ENCODE measurements around the gene RPRD1B. TPM values are rescaled to one million over a fixed set of nuclear protein-coding genes. Genes with fewer than 3 reads are reported as not detected.
A peak's percentile ranks its signal among the peaks of the same experiment; 100 is the strongest.
"Not testable (repeated sequence)": the region's sequence is repeated elsewhere in the genome, so short reads cannot be mapped to it uniquely, and the experiment has no call there.

The RPRD1B gene
- polyA plus RNA-seq, 1 of the 3 experiments (the other 2 are of a cell fraction) = 11.8 TPM

GRCh38 chr20:38102206-38102605 lies 68.7 kb downstream of the RPRD1B start:
- H3K27ac ChIP-seq (ENCODE audit: low read depth in 2 of 2, low read length in 1 of 2); H3K79me2 ChIP-seq (ENCODE audit: insufficient read depth); POLR2A ChIA-PET; H3K36me3 ChIP-seq (replicated peaks in 1 of 2; ENCODE audit: control insufficient read depth in 1 of 2, insufficient read depth in 2 of 2, low read length in 1 of 2); H3K9me3 ChIP-seq; DNase-seq; H3K9ac ChIP-seq; H2AFZ ChIP-seq (ENCODE audit: low read depth); H3K4me1 ChIP-seq (ENCODE audit: control insufficient read depth in 1 of 2, insufficient read depth in 2 of 2, low read depth in 1 of 2, low read length in 1 of 2); H3K4me2 ChIP-seq; H3K4me3 ChIP-seq (ENCODE audit: low read depth in 2 of 2, low read length in 1 of 2); H3K27me3 ChIP-seq (ENCODE audit: insufficient read depth); H4K20me1 ChIP-seq (ENCODE audit: insufficient read depth); H3K9me2 ChIP-seq: not testable (repeated sequence)
- TF ChIP-seq FOSL2 (IDR thresholded peaks at IDR 0.05; ENCODE audit: borderline replicate concordance, low read depth) (0 out of 2 replicates have a peak, but pooled peaks have one; percentile 9), TCF12 (IDR thresholded peaks at IDR 0.05) (0 out of 2 replicates have a peak, but pooled peaks have one; percentile 6)
- peaks cover 14% of the 10 kb centered on the region for H3F3A ChIP-seq (replicated peaks; ENCODE audit: insufficient read depth)
- WGBS (ENCODE audit: low lambda C conversion rate) = 58% methylated on average over 5 of the region's 5 CpGs
- CTCF ChIA-PET = interaction anchor here (1.0 kb wide), 1 partner anchor 12 kb away, joined by 3 read pairs; no protein-coding TSS in a partner anchor

GRCh38 chr20:38104285-38104684 lies 70.7 kb downstream of the RPRD1B start:
- CTCF ChIA-PET = interaction anchor here (1.8 kb wide), 1 partner anchor 31 kb away, joined by 4 read pairs; no protein-coding TSS in a partner anchor
- Histone ChIP-seq H3K9me3 (peaks cover 6% of the 10 kb centered on the region; the same call in 1 of the 2 replicates), H3K4me2 (no peak overlapping the region), H3K27ac (ENCODE audit: low read depth in 2 of 2, low read length in 1 of 2) (no peak overlapping the region), H2AFZ (ENCODE audit: low read depth) (no peak overlapping the region), H4K20me1 (ENCODE audit: insufficient read depth) (no peaks in the 10 kb centered on the region; the same call in 1 of the 2 replicates), H3K36me3 (replicated peaks in 1 of 2; ENCODE audit: control insufficient read depth in 1 of 2, insufficient read depth in 2 of 2, low read length in 1 of 2) (no peaks in the 10 kb centered on the region), H3K9ac (no peak overlapping the region), H3K4me1 (ENCODE audit: control insufficient read depth in 1 of 2, insufficient read depth in 2 of 2, low read depth in 1 of 2, low read length in 1 of 2) (peaks cover 9 to 18% of the 10 kb centered on the region in 2 experiments), H3F3A (replicated peaks; ENCODE audit: insufficient read depth) (peaks cover 30% of the 10 kb centered on the region), H3K4me3 (ENCODE audit: low read depth in 2 of 2, low read length in 1 of 2) (no peak overlapping the region), H3K79me2 (ENCODE audit: insufficient read depth) (no peaks in the 10 kb centered on the region), H3K27me3 (ENCODE audit: insufficient read depth) (no peaks in the 10 kb centered on the region), H3K9me2 (no peaks in the 10 kb centered on the region)
- POLR2A ChIA-PET = no interaction called here
- 57% methylated on average over 1 of the region's 1 CpG for WGBS (ENCODE audit: low lambda C conversion rate)
- DNase-seq = no peak
- TF ChIP-seq CTCF (IDR thresholded peaks at IDR 0.05) (no peak), MEF2A (IDR thresholded peaks at IDR 0.05; ENCODE audit: borderline replicate concordance, low read depth) (no peak), NFIC (IDR thresholded peaks at IDR 0.05; ENCODE audit: borderline replicate concordance) (no peak), PBX3 (IDR thresholded peaks at IDR 0.05) (no peak), ZBTB33 (IDR thresholded peaks at IDR 0.05; ENCODE audit: borderline replicate concordance, low read depth) (no peak), FOXJ3 (CRISPR knock-in tag; IDR thresholded peaks at IDR 0.05) (no peak), RCOR1 (IDR thresholded peaks at IDR 0.05; ENCODE audit: low read length) (no peak), TCF12 (IDR thresholded peaks at IDR 0.05) (no peak), IRF3 (IDR thresholded peaks at IDR 0.05; ENCODE audit: low read depth, low read length) (no peak), USF1 (IDR thresholded peaks at IDR 0.05; ENCODE audit: borderline replicate concordance, low read depth) (no peak), TEAD4 (IDR thresholded peaks at IDR 0.05; ENCODE audit: borderline replicate concordance, insufficient read depth) (no peak), ELF1 (IDR thresholded peaks at IDR 0.05) (no peak), GABPA (IDR thresholded peaks at IDR 0.05; ENCODE audit: low read depth) (no peak), SIN3A (IDR thresholded peaks at IDR 0.05; ENCODE audit: borderline replicate concordance, low read depth, low read length) (no peak), REST (IDR thresholded peaks at IDR 0.05; ENCODE audit: low read depth, low read length) (no peak), MXI1 (IDR thresholded peaks at IDR 0.05; ENCODE audit: low read depth, low read length) (no peak)
